ENCODE results near the gene FZD8.

Gene FZD8

GRCh38 chr10:35595106-35595505 lies 47.0 kb downstream of the FZD8 start:
- no peak for TF ChIP-seq CTCF (IDR thresholded peaks at IDR 0.05; ENCODE audit: low read depth, low read length)

GRCh38 chr10:35594115-35595079 lies 47.7 kb downstream of the FZD8 start:
- TF ChIP-seq CTCF (IDR thresholded peaks at IDR 0.05; ENCODE audit: low read depth, low read length), result no peak
- no peak for DNase-seq (ENCODE audit: low read depth, low spot score)
- in situ Hi-C loops (cut with HindIII; ENCODE audit: low sequenced_read_pairs), result no loop called here
- H3K4me3 ChIP-seq (ENCODE audit: low read depth, low read length), result no peak overlapping the region

More at GRCh38 chr10:35595106-35595505, 47.0 kb downstream of the FZD8 start:
- H3K4me3 ChIP-seq (ENCODE audit: low read depth, low read length), result no peak overlapping the region
- no peak for DNase-seq (ENCODE audit: low read depth, low spot score)
- in situ Hi-C loops (cut with HindIII; ENCODE audit: low sequenced_read_pairs), result no loop called here

- in situ Hi-C loops (cut with HindIII; ENCODE audit: low sequenced_read_pairs), result no loop called here
- DNase-seq (ENCODE audit: low read depth, low spot score), result no peak
- H3K4me3 ChIP-seq (ENCODE audit: low read depth, low read length), result no peak overlapping the region
- TF ChIP-seq CTCF (IDR thresholded peaks at IDR 0.05; ENCODE audit: low read depth, low read length), result no peak
These were observed 49.7 kb downstream of the FZD8 start for GRCh38 chr10:35592441-35592840.

GRCh38 chr10:35588836-35589235 lies 53.3 kb downstream of the FZD8 start:
- no peak for DNase-seq (ENCODE audit: low read depth, low spot score)
- no peak overlapping the region for H3K4me3 ChIP-seq (ENCODE audit: low read depth, low read length)
- in situ Hi-C loops (cut with HindIII; ENCODE audit: low sequenced_read_pairs), result no loop called here
- TF ChIP-seq CTCF (IDR thresholded peaks at IDR 0.05; ENCODE audit: low read depth, low read length), result no peak
